ENCODE measurements around the gene PSMC5. TPM values are rescaled to one million over a fixed set of nuclear protein-coding genes. Genes with fewer than 3 reads are reported as not detected.

Gene PSMC5
- total RNA-seq, 2 donors from 2014 or later = 137 TPM

GRCh38 chr17:63830904-63831491 is 3.8 kb downstream of the PSMC5 start:
- H3K36me3 Mint-ChIP-seq (ENCODE audit: low read depth) = peaks cover 72% of the 10 kb centered on the region
- Histone ChIP-seq H3K27me3 (ENCODE audit: control insufficient read depth, insufficient read depth, low read length, poor library complexity, severe bottlenecking) (no peaks in the 10 kb centered on the region), H3K4me3 (ENCODE audit: low read length) (no peak overlapping the region), H3K9ac (ENCODE audit: extremely low read depth, low read length, poor library complexity, severe bottlenecking) (no peak overlapping the region), H3K4me1 (ENCODE audit: control insufficient read depth, insufficient read depth, low read length) (no peaks in the 10 kb centered on the region), H3K27ac (ENCODE audit: low read depth, low read length) (no peak overlapping the region), H3K9me3 (ENCODE audit: control insufficient read depth, low read length) (no peaks in the 10 kb centered on the region), H3K36me3 (ENCODE audit: control insufficient read depth, insufficient read depth, low read length) (peaks cover 67% of the 10 kb centered on the region)
- peaks cover 14% of the 10 kb centered on the region for H3K4me1 Mint-ChIP-seq
- H3K9me3 Mint-ChIP-seq = no peaks in the 10 kb centered on the region
- H3K27me3 Mint-ChIP-seq (ENCODE audit: insufficient read depth) = no peaks in the 10 kb centered on the region
- 90 to 100% methylated on average over 8 to 15 of the region's 15 CpGs for WGBS, 2 experiments (ENCODE audit: insufficient coverage in 1 of 2, insufficient read length in 1 of 2)
- no peak overlapping the region for H3K27ac Mint-ChIP-seq
- no peak for DNase-seq
- TF ChIP-seq CTCF (conservative IDR thresholded peaks at IDR 0.05) = no peak
- H3K4me3 Mint-ChIP-seq = no peak overlapping the region

DNA sequence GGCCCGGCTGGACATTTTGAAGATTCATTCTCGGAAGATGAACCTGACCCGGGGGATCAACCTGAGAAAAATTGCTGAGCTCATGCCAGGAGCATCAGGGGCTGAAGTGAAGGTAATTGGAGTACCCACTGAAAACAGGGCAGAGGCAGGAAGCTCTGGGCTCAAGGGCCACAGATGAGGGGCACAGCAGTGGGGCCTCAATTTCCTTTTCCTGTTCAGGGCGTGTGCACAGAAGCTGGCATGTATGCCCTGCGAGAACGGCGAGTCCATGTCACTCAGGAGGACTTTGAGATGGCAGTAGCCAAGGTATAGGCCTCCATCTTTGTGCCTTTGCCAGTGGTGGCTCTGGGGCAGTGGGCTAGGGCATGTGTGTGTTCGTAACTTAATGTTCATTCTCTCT is 4.3 kb downstream of the PSMC5 start:
- Histone ChIP-seq H3K4me1 (ENCODE audit: control insufficient read depth, insufficient read depth, low read length) (no peaks in the 10 kb centered on the region), H3K27me3 (ENCODE audit: control insufficient read depth, insufficient read depth, low read length, poor library complexity, severe bottlenecking) (no peaks in the 10 kb centered on the region), H3K36me3 (ENCODE audit: control insufficient read depth, insufficient read depth, low read length) (peaks cover 67% of the 10 kb centered on the region), H3K4me3 (ENCODE audit: low read length) (no peak overlapping the region), H3K9me3 (ENCODE audit: control insufficient read depth, low read length) (no peaks in the 10 kb centered on the region), H3K27ac (ENCODE audit: low read depth, low read length) (no peak overlapping the region), H3K9ac (ENCODE audit: extremely low read depth, low read length, poor library complexity, severe bottlenecking) (no peak overlapping the region)
- no peaks in the 10 kb centered on the region for H3K9me3 Mint-ChIP-seq
- peaks cover 11% of the 10 kb centered on the region for H3K4me1 Mint-ChIP-seq
- no peak for DNase-seq
- no peak overlapping the region for H3K4me3 Mint-ChIP-seq
- H3K36me3 Mint-ChIP-seq (ENCODE audit: low read depth) = peaks cover 69% of the 10 kb centered on the region
- no peak for TF ChIP-seq CTCF (conservative IDR thresholded peaks at IDR 0.05)
- H3K27ac Mint-ChIP-seq = no peak overlapping the region
- H3K27me3 Mint-ChIP-seq (ENCODE audit: insufficient read depth) = no peaks in the 10 kb centered on the region
- 88 to 96% methylated on average over 4 to 8 of the region's 8 CpGs for WGBS, 2 experiments (ENCODE audit: insufficient coverage in 1 of 2, insufficient read length in 1 of 2)

- Mint-ChIP-seq H3K4me3 (no peak overlapping the region), H3K4me1 (peaks cover 11% of the 10 kb centered on the region)
Measured at GRCh38 chr17:63832014-63832413, 4.8 kb downstream of the PSMC5 start.

More at GRCh38 chr17:63832014-63832413, 4.8 kb downstream of the PSMC5 start:
- peak overlapping the region; percentile 74 for H3K27ac Mint-ChIP-seq
- H3K27me3 Mint-ChIP-seq (ENCODE audit: insufficient read depth) = no peaks in the 10 kb centered on the region
- 94 to 100% methylated on average over 3 to 5 of the region's 5 CpGs for WGBS, 2 experiments (ENCODE audit: insufficient coverage in 1 of 2, insufficient read length in 1 of 2)
- no peak overlapping the region for H3K4me3 ChIP-seq (ENCODE audit: low read length)
- H3K4me1 ChIP-seq (ENCODE audit: control insufficient read depth, insufficient read depth, low read length) = no peaks in the 10 kb centered on the region
- no peak for DNase-seq
- H3K9ac ChIP-seq (ENCODE audit: extremely low read depth, low read length, poor library complexity, severe bottlenecking) = no peak overlapping the region
- no peaks in the 10 kb centered on the region for H3K9me3 Mint-ChIP-seq
- H3K9me3 ChIP-seq (ENCODE audit: control insufficient read depth, low read length) = no peaks in the 10 kb centered on the region
- peaks cover 67% of the 10 kb centered on the region for H3K36me3 ChIP-seq (ENCODE audit: control insufficient read depth, insufficient read depth, low read length)
- H3K36me3 Mint-ChIP-seq (ENCODE audit: low read depth) = peaks cover 74% of the 10 kb centered on the region
- no peaks in the 10 kb centered on the region for H3K27me3 ChIP-seq (ENCODE audit: control insufficient read depth, insufficient read depth, low read length, poor library complexity, severe bottlenecking)
- no peak overlapping the region for H3K27ac ChIP-seq (ENCODE audit: low read depth, low read length)
- no peak for TF ChIP-seq CTCF (conservative IDR thresholded peaks at IDR 0.05)
